ENCODE data around the gene REC114. TPM values are rescaled to one million over a fixed set of nuclear protein-coding genes. Genes with fewer than 3 reads are reported as not detected.

Gene REC114
- total and polyA plus RNA-seq, 2 of the 8 experiments (the other 6 are each of a cell fraction or from before 2014, with no cell fraction given): 0.12 TPM; not detected in 1

DNA sequence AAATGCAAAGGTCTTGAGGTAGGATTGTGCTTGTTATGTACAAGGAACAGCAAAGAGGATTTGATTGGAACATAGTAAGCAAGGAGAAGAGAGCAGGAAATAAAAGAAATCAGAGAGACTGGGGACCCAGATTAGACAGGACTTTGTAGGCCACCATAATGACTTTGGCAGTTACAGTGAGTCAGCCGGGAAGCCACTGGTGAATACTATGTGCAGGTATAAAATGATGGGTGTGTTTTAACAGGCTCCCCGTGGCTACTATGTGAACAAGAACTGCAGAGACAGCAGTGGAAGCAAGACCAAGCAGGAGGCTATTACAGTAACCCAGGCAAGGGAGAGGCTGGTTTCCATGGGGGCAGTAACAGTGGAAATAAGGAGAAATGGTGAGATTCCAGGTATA lies 135.1 kb downstream of the REC114 start:
- H2AFZ ChIP-seq (ENCODE audit: low read length): no peak overlapping the region
- DNase-seq (ENCODE audit: low read depth in 1 of 2, low spot score in 2 of 2) (no peak), FAIRE-seq (no peak)
- H3K27ac ChIP-seq (ENCODE audit: low read depth, low read length): no peak overlapping the region
- WGBS, 2 experiments (ENCODE audit: extremely low coverage in 1 of 2, insufficient coverage in 1 of 2, insufficient read length in 1 of 2, insufficient replicate concordance in 2 of 2, low coverage in 1 of 2, low lambda C conversion rate in 2 of 2, missing lambda C conversion rate in 1 of 2): 82% methylated on average over 2 of the region's 2 CpGs; no CpG with 5 or more reads in 1 of the 2 experiments
- ChIA-PET POLR2A (ENCODE audit: partially characterized antibody) (no interaction called here), CTCF (ENCODE audit: partially characterized antibody) (interaction anchor here (0.8 kb wide), 1 partner anchor 58 kb away, joined by 4 read pairs; no protein-coding TSS in a partner anchor)
- no peak overlapping the region for H2BK120ac ChIP-seq (replicated peaks; ENCODE audit: low read depth, low read length)
- H3K4me2 ChIP-seq (ENCODE audit: insufficient read depth in 1 of 2, low read depth in 2 of 2, low read length in 2 of 2): no peak overlapping the region
- H2BK5ac ChIP-seq (ENCODE audit: low read depth, low read length): no peak overlapping the region
- no peaks in the 10 kb centered on the region for H3K4me1 ChIP-seq (replicated peaks in 1 of 4; ENCODE audit: control insufficient read depth in 3 of 4, insufficient read depth in 4 of 4, low read length in 3 of 4)
- no peak overlapping the region for H3K23ac ChIP-seq (ENCODE audit: insufficient read length)
- H3K9ac ChIP-seq (replicated peaks in 1 of 4; ENCODE audit: extremely low read depth in 1 of 4, low read depth in 3 of 4, low read length in 3 of 4): no peak overlapping the region
- H3K36me3 ChIP-seq (ENCODE audit: control insufficient read depth in 2 of 4, insufficient read depth in 4 of 4, low read length in 3 of 4): peaks cover 2 to 44% (median 13%) of the 10 kb centered on the region in 4 experiments; a peak in 6 of 8 replicates
- H2BK20ac ChIP-seq (ENCODE audit: low read length): no peak overlapping the region
- no peaks in the 10 kb centered on the region; a peak in 1 of 4 replicates for H3K79me2 ChIP-seq (ENCODE audit: control insufficient read depth in 1 of 2, insufficient read depth in 2 of 2, low read length in 2 of 2)
- no peak overlapping the region for H3K4ac ChIP-seq (replicated peaks; ENCODE audit: insufficient read length, low read depth, low read length)
- no peaks in the 10 kb centered on the region for H3K23me2 ChIP-seq (ENCODE audit: low read depth, low read length)
- peak overlapping the region; percentile 56 for H3K56ac ChIP-seq (replicated peaks; ENCODE audit: insufficient read length, low read depth, low read length)
- H3K4me3 ChIP-seq (ENCODE audit: extremely low read depth in 1 of 4, insufficient read depth in 2 of 4, low read depth in 3 of 4, low read length in 4 of 4): no peak overlapping the region
- no peak overlapping the region for H4K91ac ChIP-seq (replicated peaks; ENCODE audit: insufficient read length, low read length)
- no peaks in the 10 kb centered on the region for H3K9me3 ChIP-seq (ENCODE audit: insufficient read depth in 2 of 2, low read depth in 1 of 2, low read length in 1 of 2)
- H2BK15ac ChIP-seq (ENCODE audit: low read length): no peak overlapping the region
- no peak overlapping the region for H3K14ac ChIP-seq (ENCODE audit: insufficient read length)
- no peak overlapping the region for H2BK12ac ChIP-seq (ENCODE audit: low read depth, low read length)
- H4K8ac ChIP-seq (ENCODE audit: extremely low read depth, insufficient read depth, low read length): no peak overlapping the region
- H3K18ac ChIP-seq (ENCODE audit: extremely low read depth, low read length): no peak overlapping the region
- no peak overlapping the region for H2AK5ac ChIP-seq (ENCODE audit: low read depth, low read length)
- peaks cover 0 to 2% of the 10 kb centered on the region in 2 experiments for H4K20me1 ChIP-seq (replicated peaks in 1 of 2; ENCODE audit: control insufficient read depth in 1 of 2, insufficient read depth in 2 of 2, low read length in 2 of 2)
- H4K5ac ChIP-seq (ENCODE audit: insufficient read length, low read depth, low read length): no peak overlapping the region
- H3K27me3 ChIP-seq (replicated peaks in 1 of 4; ENCODE audit: control insufficient read depth in 3 of 4, extremely low read depth in 1 of 4, insufficient read depth in 3 of 4, low read length in 3 of 4): no peaks in the 10 kb centered on the region
- no peaks in the 10 kb centered on the region; the same call in 1 of the 2 replicates for H3K79me1 ChIP-seq (ENCODE audit: low read depth, low read length)
- no peak for TF ChIP-seq CBX5 (IDR thresholded peaks at IDR 0.05; ENCODE audit: low read depth, low read length)
